B cell (primary cell): ENCODE results near the gene CDKN1C. TPM values are rescaled to one million over a fixed set of nuclear protein-coding genes. Genes with fewer than 3 reads are reported as not detected.

Source experiments
- ATAC-seq: fragments of 200-7000 bp; cut with Tn5 transposase; one replicate; pipeline ENCODE4 v1.10.0; 2021; ENCODE audit warnings: low read depth, mild to moderate bottlenecking, moderate number of reproducible peaks, moderate library complexity
- CTCF ChIA-PET: fragments of 350-600 bp; sonication (Branson Sonifier 250); formaldehyde crosslinking; loops from one replicate; lab custom pipeline; 2021; ENCODE audit warnings: antibody characterized with exemption, inconsistent platforms; lab: Charles Lee
- POLR2A ChIA-PET: fragments of 350-600 bp; sonication (Branson Sonifier 250); formaldehyde crosslinking; loops from one replicate; lab custom pipeline; 2021; ENCODE audit warnings: antibody characterized with exemption; lab: Charles Lee
- DNase-seq: peaks from one replicate; pipeline ENCODE4 v3.0.0; 2013
- H2AFZ ChIP-seq: 2 replicates; pipeline ENCODE4 v1.6.1; 2012; ENCODE audit warnings: mild to moderate bottlenecking, low read depth, low read length; ENCODE audit not compliant: insufficient read depth, poor library complexity, severe bottlenecking
- H3K27ac ChIP-seq, 2 donors: 1 replicate in 1 of 2; 2 replicates in 1 of 2; pipeline ENCODE4 v1.5.1; 2012 to 2013; ENCODE audit warnings: low read length in 2 of 2, mild to moderate bottlenecking in 2 of 2, moderate library complexity in 1 of 2
- H3K27me3 ChIP-seq, 4 experiments: fragments of 200-600 bp in 1 of 4; sonication (generic) in 1 of 4; replicated peaks in 1 of 4; 1 replicate in 2 of 4; 2 replicates in 2 of 4; pipeline versions ENCODE4 v1.6.1 to v1.7.0; 2013 to 2016; ENCODE audit warnings: low read length in 3 of 4, mild to moderate bottlenecking in 2 of 4, mixed read lengths in 1 of 4, moderate library complexity in 1 of 4; ENCODE audit not compliant: insufficient read depth in 4 of 4, control insufficient read depth in 3 of 4; ENCODE audit errors: control extremely low read depth in 1 of 4
- H3K36me3 ChIP-seq, 2 experiments: replicated peaks in 1 of 2; 1 replicate in 1 of 2; 2 replicates in 1 of 2; pipeline versions ENCODE4 v1.6.1 to v1.7.1; 2013; ENCODE audit warnings: low read length in 1 of 2; ENCODE audit not compliant: insufficient read depth in 2 of 2, control insufficient read depth in 1 of 2; ENCODE audit errors: control extremely low read depth in 1 of 2, extremely low read depth in 1 of 2
- H3K4me1 ChIP-seq, 2 donors: fragments of 200-600 bp in 1 of 2; sonication (generic) in 1 of 2; 1 replicate in 1 of 2; 2 replicates in 1 of 2; pipeline versions ENCODE4 v1.5.1 to v1.6.1; 2013 to 2017; ENCODE audit warnings: low read length in 2 of 2; ENCODE audit not compliant: control insufficient read depth in 2 of 2, insufficient read depth in 2 of 2
- H3K4me2 ChIP-seq: replicated peaks from 2 replicates; pipeline ENCODE3; 2012; ENCODE audit warnings: mild to moderate bottlenecking, low read depth, low read length; ENCODE audit not compliant: poor library complexity, severe bottlenecking
- H3K4me3 ChIP-seq, 5 experiments: fragments of 200-600 bp in 1 of 5; sonication (generic) in 1 of 5; 1 replicate in 3 of 5; 2 replicates in 2 of 5; pipeline versions ENCODE4 v1.5.1 to v1.7.0; 2011 to 2016; ENCODE audit warnings: low read length in 4 of 5, mild to moderate bottlenecking in 4 of 5, low read depth in 2 of 5, control low read depth in 1 of 5, moderate library complexity in 1 of 5; ENCODE audit not compliant: insufficient read depth in 1 of 5; ENCODE audit errors: control extremely low read depth in 1 of 5, extremely low read depth in 1 of 5
- H3K79me2 ChIP-seq: fragments of 200-600 bp; sonication (generic); one replicate; pipeline ENCODE4 v1.6.0; 2016; ENCODE audit warnings: low read length; ENCODE audit not compliant: control insufficient read depth, insufficient read depth
- H3K9ac ChIP-seq: fragments of 200-600 bp; sonication (generic); 2 replicates; pipeline ENCODE4 v1.6.1; 2017; ENCODE audit warnings: mild to moderate bottlenecking, low read length, moderate library complexity
- H3K9me3 ChIP-seq, 3 donors: one replicate each; pipeline versions ENCODE4 v1.6.1 to v1.7.1; 2013; ENCODE audit warnings: low read length in 2 of 3; ENCODE audit not compliant: control insufficient read depth in 2 of 3, insufficient read depth in 1 of 3; ENCODE audit errors: control extremely low read depth in 1 of 3
- H4K20me1 ChIP-seq: 2 replicates; pipeline ENCODE4 v1.6.0; 2012; ENCODE audit warnings: mild to moderate bottlenecking, low read length; ENCODE audit not compliant: insufficient read depth, control insufficient read depth, poor library complexity, severe bottlenecking
- H3K27ac Mint-ChIP-seq: one replicate; pipeline ENCODE4 v1.8.0; 2021; ENCODE audit warnings: mixed read lengths
- H3K27me3 Mint-ChIP-seq: one replicate; pipeline ENCODE4 v1.8.0; 2021; ENCODE audit warnings: mixed read lengths
- H3K4me1 Mint-ChIP-seq: one replicate; pipeline ENCODE4 v1.8.0; 2021; ENCODE audit warnings: mixed read lengths
- H3K4me3 Mint-ChIP-seq: one replicate; pipeline ENCODE4 v1.8.0; 2021; ENCODE audit warnings: mixed read lengths
- H3K9me3 Mint-ChIP-seq: one replicate; pipeline ENCODE4 v1.8.0; 2022; ENCODE audit warnings: mixed read lengths; ENCODE audit not compliant: insufficient read depth
- CTCF ChIP-seq: fragments of 200-600 bp; IDR thresholded peaks from one replicate; pipeline ENCODE4 v1.8.0; 2022; ENCODE audit warnings: antibody characterized with exemption, mild to moderate bottlenecking
- EZH2 ChIP-seq: IDR thresholded peaks from 2 replicates; pipeline ENCODE4 v1.6.1; 2012; ENCODE audit warnings: borderline replicate concordance, low read depth, mild to moderate bottlenecking, moderate library complexity, low read length; ENCODE audit not compliant: insufficient read depth, poor library complexity, severe bottlenecking
- WGBS: methylation state at CpG from one replicate; pipeline ENCODE4 v1.1.5; 2013; ENCODE audit warnings: missing lambda C conversion rate; ENCODE audit not compliant: insufficient coverage; 5-methylcytosine and 5-hydroxymethylcytosine counted together
- intact Hi-C: fragments of 100-400 bp; cut with micrococcal nuclease; formaldehyde crosslinking; loops from one replicate; pipeline ENCODE4 v1.10.0; 2022
- polyA plus RNA-seq: library from polyadenylated mRNA; depleted of rRNA; stranded (reverse); fragments of >200 nt; gene quantifications from 2 replicates; pipeline ENCODE4 v1.2.3, GENCODE V29; 2012
- total RNA-seq, 2 donors: library from RNA; stranded (reverse); fragments of 120-200 nt in 1 of 2; gene quantifications; 1 replicate in 1 of 2; 2 replicates in 1 of 2; pipeline versions ENCODE4 v1.2.3 to v1.2.4, GENCODE V29; 2013 to 2022

The CDKN1C gene
- total and polyA plus RNA-seq, 2 donors (not counting 1 experiment from before 2014, with no cell fraction given): 0.58 to 8.0 TPM

GRCh38 chr11:2862395-2863275 lies 22.9 kb downstream of the CDKN1C start:
- H3K9me3 Mint-ChIP-seq: peaks cover 2% of the 10 kb centered on the region
- ChIA-PET CTCF (no interaction called here), POLR2A (no interaction called here)
- Histone ChIP-seq H3K27me3 (peaks cover 0 to 28% (median 11%) of the 10 kb centered on the region in 4 experiments), H3K4me1 (no peaks in the 10 kb centered on the region), H3K4me3 (no peak overlapping the region), H3K36me3 (no peaks in the 10 kb centered on the region), H3K9me3 (peaks cover 0 to 8% (median 0%) of the 10 kb centered on the region in 3 donors), H3K9ac (no peak overlapping the region), H2AFZ (no peak overlapping the region), H3K4me2 (no peak overlapping the region), H4K20me1 (no peaks in the 10 kb centered on the region), H3K27ac (no peak overlapping the region), H3K79me2 (no peaks in the 10 kb centered on the region)
- no peak for TF ChIP-seq EZH2
- TF ChIP-seq CTCF: no peak
- H3K4me1 Mint-ChIP-seq: peaks cover 4% of the 10 kb centered on the region
- ATAC-seq: no peak
- H3K27ac Mint-ChIP-seq: no peak overlapping the region
- intact Hi-C loops: no loop called here
- H3K27me3 Mint-ChIP-seq: peaks cover 49% of the 10 kb centered on the region
- H3K4me3 Mint-ChIP-seq: no peak overlapping the region
- DNase-seq: no peak
- WGBS: 14% methylated on average over 96 of the region's 96 CpGs

- H3K27ac Mint-ChIP-seq: no peak overlapping the region
- Histone ChIP-seq H3K9me3 (no peaks in the 10 kb centered on the region), H3K27ac (no peak overlapping the region), H3K4me1 (no peaks in the 10 kb centered on the region), H3K9ac (no peak overlapping the region), H3K79me2 (no peaks in the 10 kb centered on the region), H2AFZ (no peak overlapping the region), H3K36me3 (no peaks in the 10 kb centered on the region), H3K4me3 (no peak overlapping the region), H3K27me3 (peaks cover 0 to 18% (median 8%) of the 10 kb centered on the region in 4 experiments), H3K4me2 (no peak overlapping the region), H4K20me1 (no peaks in the 10 kb centered on the region)
- no peak for TF ChIP-seq EZH2
- no peak for TF ChIP-seq CTCF
- H3K9me3 Mint-ChIP-seq: no peaks in the 10 kb centered on the region
- H3K4me1 Mint-ChIP-seq: peaks cover 4% of the 10 kb centered on the region
- H3K4me3 Mint-ChIP-seq: no peak overlapping the region
- ChIA-PET CTCF (interaction anchor here (1.8 kb wide), 1 partner anchor 327 kb away, joined by 5 read pairs; no protein-coding TSS in a partner anchor), POLR2A (no interaction called here)
- peak; percentile 79 for ATAC-seq
- 58% methylated on average over 4 of the region's 7 CpGs for WGBS
- H3K27me3 Mint-ChIP-seq: peaks cover 40% of the 10 kb centered on the region
- no peak for DNase-seq
- intact Hi-C loops: no loop called here
Observed at GRCh38 chr11:2860636-2861035, 24.9 kb downstream of the CDKN1C start.
